ENCODE data around the gene DDX42. TPM values are rescaled to one million over a fixed set of nuclear protein-coding genes. Genes with fewer than 3 reads are reported as not detected.
A peak's percentile ranks its signal among the peaks of the same experiment; 100 is the strongest.

The DDX42 gene
- total and polyA plus RNA-seq, 2 of the 13 experiments (the other 11 are each of a cell fraction or from before 2014, with no cell fraction given), result 87.2 to 92.9 TPM

DNA sequence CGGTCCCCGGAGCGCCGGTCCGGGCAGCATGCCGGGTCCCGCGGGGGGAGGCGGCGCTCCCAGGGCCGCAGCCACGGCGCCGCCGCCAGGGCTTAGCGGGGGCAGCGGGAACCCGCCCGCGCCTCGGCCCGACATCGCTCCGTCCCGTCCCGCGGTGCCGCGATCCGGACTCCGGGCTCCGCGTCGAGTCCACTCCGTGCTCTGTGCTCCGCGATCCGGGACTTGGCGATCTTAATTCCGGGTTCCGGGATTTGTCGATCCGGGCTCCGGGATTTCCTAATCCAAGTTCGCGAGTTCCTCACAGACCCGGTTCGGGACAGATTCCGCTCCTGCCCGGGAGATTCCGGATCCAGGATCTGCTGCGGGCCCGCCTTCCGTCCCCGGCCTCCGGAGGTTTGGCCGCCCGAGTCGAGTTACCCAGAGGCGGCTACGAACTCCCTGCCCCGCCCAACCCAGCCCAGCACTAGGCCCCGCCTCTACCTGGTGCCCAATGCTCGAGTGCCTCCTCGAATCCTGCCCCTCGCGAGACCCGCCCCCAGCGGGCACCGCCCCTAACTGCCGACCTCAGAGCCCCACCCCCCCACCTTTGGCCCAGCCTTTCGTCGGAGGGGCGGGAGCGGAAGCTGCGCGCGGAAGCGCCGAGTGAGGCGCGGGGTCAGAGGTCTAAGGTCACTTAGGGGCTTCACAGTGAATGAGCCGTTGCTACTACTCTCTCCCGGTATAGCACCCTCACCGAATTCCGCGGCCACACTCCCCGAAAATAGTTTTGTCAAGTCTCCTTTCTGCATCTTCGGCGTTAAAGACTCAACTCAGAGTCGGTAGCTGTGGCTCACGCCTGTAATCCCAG lies 68.8 kb downstream of the DDX42 start, which contains the start of gene SMARCD2 (continued):
- TF ChIP-seq, protein P1, sequence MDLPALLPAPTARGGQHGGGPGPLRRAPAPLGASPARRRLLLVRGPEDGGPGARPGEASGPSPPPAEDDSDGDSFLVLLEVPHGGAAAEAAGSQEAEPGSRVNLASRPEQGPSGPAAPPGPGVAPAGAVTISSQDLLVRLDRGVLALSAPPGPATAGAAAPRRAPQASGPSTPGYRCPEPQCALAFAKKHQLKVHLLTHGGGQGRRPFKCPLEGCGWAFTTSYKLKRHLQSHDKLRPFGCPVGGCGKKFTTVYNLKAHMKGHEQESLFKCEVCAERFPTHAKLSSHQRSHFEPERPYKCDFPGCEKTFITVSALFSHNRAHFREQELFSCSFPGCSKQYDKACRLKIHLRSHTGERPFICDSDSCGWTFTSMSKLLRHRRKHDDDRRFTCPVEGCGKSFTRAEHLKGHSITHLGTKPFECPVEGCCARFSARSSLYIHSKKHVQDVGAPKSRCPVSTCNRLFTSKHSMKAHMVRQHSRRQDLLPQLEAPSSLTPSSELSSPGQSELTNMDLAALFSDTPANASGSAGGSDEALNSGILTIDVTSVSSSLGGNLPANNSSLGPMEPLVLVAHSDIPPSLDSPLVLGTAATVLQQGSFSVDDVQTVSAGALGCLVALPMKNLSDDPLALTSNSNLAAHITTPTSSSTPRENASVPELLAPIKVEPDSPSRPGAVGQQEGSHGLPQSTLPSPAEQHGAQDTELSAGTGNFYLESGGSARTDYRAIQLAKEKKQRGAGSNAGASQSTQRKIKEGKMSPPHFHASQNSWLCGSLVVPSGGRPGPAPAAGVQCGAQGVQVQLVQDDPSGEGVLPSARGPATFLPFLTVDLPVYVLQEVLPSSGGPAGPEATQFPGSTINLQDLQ (CRISPR knock-in tag; IDR thresholded peaks at IDR 0.05), result peak; percentile 93
- TF ChIP-seq HIVEP1 (CRISPR knock-in tag; IDR thresholded peaks at IDR 0.05), result peak; percentile 56; the same call in 1 of the 2 replicates
- TF ChIP-seq, protein P2, sequence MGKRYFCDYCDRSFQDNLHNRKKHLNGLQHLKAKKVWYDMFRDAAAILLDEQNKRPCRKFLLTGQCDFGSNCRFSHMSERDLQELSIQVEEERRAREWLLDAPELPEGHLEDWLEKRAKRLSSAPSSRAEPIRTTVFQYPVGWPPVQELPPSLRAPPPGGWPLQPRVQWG (CRISPR knock-in tag; IDR thresholded peaks at IDR 0.05; ENCODE audit: borderline replicate concordance, low read depth), result no peak
- TF ChIP-seq THYN1 (CRISPR knock-in tag; IDR thresholded peaks at IDR 0.05; ENCODE audit: borderline replicate concordance, low read depth), result no peak; the same call in 1 of the 2 replicates
- TF ChIP-seq MYNN (CRISPR knock-in tag; IDR thresholded peaks at IDR 0.05; ENCODE audit: low read depth), result peak; percentile 94
- TF ChIP-seq, protein P3, sequence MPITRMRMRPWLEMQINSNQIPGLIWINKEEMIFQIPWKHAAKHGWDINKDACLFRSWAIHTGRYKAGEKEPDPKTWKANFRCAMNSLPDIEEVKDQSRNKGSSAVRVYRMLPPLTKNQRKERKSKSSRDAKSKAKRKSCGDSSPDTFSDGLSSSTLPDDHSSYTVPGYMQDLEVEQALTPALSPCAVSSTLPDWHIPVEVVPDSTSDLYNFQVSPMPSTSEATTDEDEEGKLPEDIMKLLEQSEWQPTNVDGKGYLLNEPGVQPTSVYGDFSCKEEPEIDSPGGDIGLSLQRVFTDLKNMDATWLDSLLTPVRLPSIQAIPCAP (CRISPR knock-in tag; IDR thresholded peaks at IDR 0.05; ENCODE audit: low read depth), result no peak; the same call in 1 of the 2 replicates
- TF ChIP-seq ZNF547 (CRISPR knock-in tag; IDR thresholded peaks at IDR 0.05), result peak; percentile 74
- no peak for TF ChIP-seq PLRG1 (conservative IDR thresholded peaks at IDR 0.05)
- TF ChIP-seq ZMYM2 (CRISPR knock-in tag; IDR thresholded peaks at IDR 0.05), result no peak
- peak; percentile 89 for TF ChIP-seq ZNF891 (CRISPR knock-in tag; IDR thresholded peaks at IDR 0.05)
- TF ChIP-seq ZNF709 (CRISPR knock-in tag; IDR thresholded peaks at IDR 0.05), result peak; percentile 85; the same call in 1 of the 2 replicates
- no peak for TF ChIP-seq KDM6A (CRISPR knock-in tag; IDR thresholded peaks at IDR 0.05; ENCODE audit: low read depth)
- TF ChIP-seq HNF4A (CRISPR knock-in tag; IDR thresholded peaks at IDR 0.05), result peak; percentile 58
- TF ChIP-seq ZNF660 (CRISPR knock-in tag; IDR thresholded peaks at IDR 0.05; ENCODE audit: borderline replicate concordance, low read depth), result no peak
- no peak for TF ChIP-seq HNRNPL (IDR thresholded peaks at IDR 0.05; ENCODE audit: low read depth, low read length)
- peak; percentile 88 for TF ChIP-seq ZBTB7B (CRISPR knock-in tag; IDR thresholded peaks at IDR 0.05)
- TF ChIP-seq ZNF772 (CRISPR knock-in tag; IDR thresholded peaks at IDR 0.05), result peak; percentile 91
- TF ChIP-seq MAFG (CRISPR knock-in tag; IDR thresholded peaks at IDR 0.05), result no peak
- TF ChIP-seq NAIF1 (CRISPR knock-in tag; IDR thresholded peaks at IDR 0.05; ENCODE audit: borderline replicate concordance), result peak; percentile 91
- TF ChIP-seq, protein P4, sequence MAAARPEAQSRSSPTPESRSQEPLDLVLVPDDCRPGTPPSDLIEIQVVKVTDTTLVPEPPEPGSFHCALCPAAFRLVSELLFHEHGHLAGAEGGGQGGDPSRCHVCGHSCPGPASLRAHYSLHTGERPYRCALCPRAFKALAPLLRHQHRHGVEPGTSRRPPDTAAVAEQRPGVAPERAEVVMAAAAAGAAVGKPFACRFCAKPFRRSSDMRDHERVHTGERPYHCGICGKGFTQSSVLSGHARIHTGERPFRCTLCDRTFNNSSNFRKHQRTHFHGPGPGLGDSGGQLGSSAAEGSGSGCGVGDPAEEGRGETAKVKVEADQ (CRISPR knock-in tag; IDR thresholded peaks at IDR 0.05; ENCODE audit: borderline replicate concordance), result peak; percentile 55
- no peak for TF ChIP-seq ZNF33A (CRISPR knock-in tag; IDR thresholded peaks at IDR 0.05; ENCODE audit: borderline replicate concordance)
- peak; percentile 82 for TF ChIP-seq ATF1 (CRISPR knock-in tag; IDR thresholded peaks at IDR 0.05)
- TF ChIP-seq HOXA7 (CRISPR knock-in tag; IDR thresholded peaks at IDR 0.05), result no peak
- peak; percentile 80; the same call in 1 of the 2 replicates for TF ChIP-seq ZNF746 (CRISPR knock-in tag; IDR thresholded peaks at IDR 0.05)
- peak; percentile 87 for TF ChIP-seq HNRNPLL (IDR thresholded peaks at IDR 0.05; ENCODE audit: low read depth, low read length, poor library complexity, severe bottlenecking)
- TF ChIP-seq ZNF569 (CRISPR knock-in tag; IDR thresholded peaks at IDR 0.05; ENCODE audit: borderline replicate concordance), result no peak
